GM23248 (cell line): ENCODE results near the gene BLMH. TPM values are rescaled to one million over a fixed set of nuclear protein-coding genes. Genes with fewer than 3 reads are reported as not detected.

Source experiments
- DNase-seq: peaks from one replicate; pipeline ENCODE4 v3.0.0-alpha.2; 2015
- H2AFZ ChIP-seq: fragments of 200-600 bp; sonication (generic); 2 replicates; pipeline ENCODE4 v1.6.1; 2016; ENCODE audit warnings: antibody characterized with exemption
- H3F3A ChIP-seq: fragments of 200-600 bp; sonication (generic); 2 replicates; pipeline ENCODE4 v1.6.1; 2016; ENCODE audit warnings: mild to moderate bottlenecking, antibody characterized with exemption, mixed run types; ENCODE audit not compliant: insufficient read depth
- H3K27ac ChIP-seq: fragments of 200-600 bp; sonication (generic); 2 replicates; pipeline ENCODE4 v1.5.1; 2016; ENCODE audit warnings: mild to moderate bottlenecking
- H3K27me3 ChIP-seq: fragments of 200-600 bp; sonication (generic); replicated peaks from 2 replicates; pipeline ENCODE4 v1.6.1; 2016; ENCODE audit warnings: mild to moderate bottlenecking; ENCODE audit not compliant: insufficient read depth
- H3K36me3 ChIP-seq: fragments of 200-600 bp; sonication (generic); 2 replicates; pipeline ENCODE4 v1.6.1; 2016; ENCODE audit warnings: low read depth, mild to moderate bottlenecking
- H3K4me1 ChIP-seq: fragments of 200-600 bp; sonication (generic); 2 replicates; pipeline ENCODE4 v1.6.1; 2016; ENCODE audit warnings: mild to moderate bottlenecking; ENCODE audit not compliant: insufficient read depth
- H3K4me2 ChIP-seq: fragments of 200-600 bp; sonication (generic); one replicate; pipeline ENCODE4 v1.6.1; 2016; ENCODE audit warnings: mild to moderate bottlenecking; ENCODE audit not compliant: unreplicated experiment
- H3K4me3 ChIP-seq: fragments of 200-600 bp; sonication (generic); 2 replicates; pipeline ENCODE4 v1.5.1; 2016; ENCODE audit warnings: mild to moderate bottlenecking
- H3K79me2 ChIP-seq: fragments of 200-600 bp; sonication (generic); 2 replicates; pipeline ENCODE4 v1.6.1; 2016; ENCODE audit warnings: mild to moderate bottlenecking; ENCODE audit not compliant: insufficient read depth
- H3K9ac ChIP-seq: fragments of 200-600 bp; sonication (generic); 2 replicates; pipeline ENCODE4 v1.6.1; 2016; ENCODE audit warnings: mild to moderate bottlenecking
- H3K9me2 ChIP-seq: fragments of 200-600 bp; sonication (generic); 2 replicates; pipeline ENCODE4 v1.6.1; 2016; ENCODE audit warnings: mixed run types, mild to moderate bottlenecking, moderate library complexity; ENCODE audit not compliant: insufficient read depth
- H3K9me3 ChIP-seq: fragments of 200-600 bp; sonication (generic); one replicate; pipeline ENCODE4 v1.6.1; 2017; ENCODE audit warnings: low read depth
- H4K20me1 ChIP-seq: fragments of 200-600 bp; sonication (generic); 2 replicates; pipeline ENCODE4 v1.6.0; 2016; ENCODE audit not compliant: insufficient read depth
- EZH2 ChIP-seq: fragments of 200-600 bp; sonication (generic); IDR thresholded peaks from 2 replicates; pipeline ENCODE4 v1.6.1; 2018; ENCODE audit warnings: antibody characterized with exemption, mild to moderate bottlenecking; ENCODE audit not compliant: insufficient read depth, poor library complexity, severe bottlenecking
- EZH2phosphoT487 ChIP-seq: fragments of 200-600 bp; sonication (generic); IDR thresholded peaks from 2 replicates; pipeline ENCODE4 v1.6.1; 2018; ENCODE audit warnings: antibody characterized with exemption, moderate library complexity, mild to moderate bottlenecking, low read depth; ENCODE audit not compliant: insufficient read depth
- WGBS, 2 experiments: methylation state at CpG; one replicate each; pipeline ENCODE4 v1.1.6; 2015 to 2017; ENCODE audit warnings: low lambda C conversion rate in 2 of 2, low coverage in 1 of 2; ENCODE audit errors: missing lambda C conversion rate in 2 of 2; 5-methylcytosine and 5-hydroxymethylcytosine counted together
- in situ Hi-C: fragments of 300-500 bp; cut with MboI; formaldehyde crosslinking; loops from 2 replicates; pipeline ENCODE4 v1.15.0; 2020
- polyA plus RNA-seq: library from polyadenylated mRNA; unstranded; fragments of >200 nt; fragmentation: Nextera tagmentation; extraction: Ambion mirVana; gene quantifications from 2 replicates; pipeline ENCODE4 v1.2.1, GENCODE V29; 2016
- total RNA-seq: library from RNA; depleted of rRNA; stranded (reverse); fragments of >200 nt; shearing (Covaris generic); gene quantifications from 2 replicates; pipeline ENCODE4 v1.2.3, GENCODE V29; 2014

Gene BLMH
- total and polyA plus RNA-seq, 2 experiments from 2014 or later = 17.3 to 22.4 TPM

DNA sequence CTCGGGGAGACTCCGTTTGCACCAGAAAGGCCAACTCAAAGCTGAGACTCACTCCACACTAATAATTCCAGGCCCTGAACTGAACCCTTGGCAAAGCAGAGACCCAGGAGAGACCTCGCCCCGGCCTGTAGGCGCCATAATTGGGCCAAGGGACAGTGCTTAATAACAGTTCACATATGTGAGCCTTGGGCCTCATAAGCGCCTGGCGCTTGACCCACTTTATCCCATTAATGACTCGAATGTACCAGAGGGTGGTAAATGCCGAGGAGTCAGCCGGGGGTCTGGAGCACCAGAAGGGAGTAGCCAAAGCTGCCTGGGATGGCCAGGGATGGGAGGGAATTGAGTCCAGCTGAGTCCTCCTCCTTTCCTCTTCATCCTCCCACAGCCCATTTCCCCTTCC lies 80.8 kb downstream of the BLMH start:
- no peaks in the 10 kb centered on the region for H3K4me1 ChIP-seq
- H3K9me3 ChIP-seq = no peaks in the 10 kb centered on the region
- no peak overlapping the region for H2AFZ ChIP-seq
- H3K36me3 ChIP-seq = no peaks in the 10 kb centered on the region
- no peak overlapping the region for H3K4me2 ChIP-seq
- no peaks in the 10 kb centered on the region for H3K9me2 ChIP-seq
- H3K27me3 ChIP-seq = no peaks in the 10 kb centered on the region
- in situ Hi-C loops = no loop called here
- H3K4me3 ChIP-seq = no peak overlapping the region
- no peaks in the 10 kb centered on the region for H4K20me1 ChIP-seq
- 85 to 89% methylated on average over 10 of the region's 10 CpGs for WGBS, 2 experiments
- H3K27ac ChIP-seq = no peak overlapping the region
- no peaks in the 10 kb centered on the region for H3F3A ChIP-seq
- no peak for DNase-seq
- H3K79me2 ChIP-seq = no peaks in the 10 kb centered on the region
- no peak for TF ChIP-seq EZH2
- TF ChIP-seq EZH2phosphoT487 = no peak
- H3K9ac ChIP-seq = no peak overlapping the region

GRCh38 chr17:30210366-30210765 lies 81.4 kb downstream of the BLMH start:
- Histone ChIP-seq H3K27ac (no peak overlapping the region), H3K79me2 (no peaks in the 10 kb centered on the region), H3K36me3 (no peaks in the 10 kb centered on the region), H4K20me1 (no peaks in the 10 kb centered on the region), H3K4me1 (no peaks in the 10 kb centered on the region), H3F3A (no peaks in the 10 kb centered on the region), H3K9me2 (no peaks in the 10 kb centered on the region), H3K4me3 (no peak overlapping the region), H3K4me2 (no peak overlapping the region), H3K9me3 (no peaks in the 10 kb centered on the region), H2AFZ (no peak overlapping the region), H3K9ac (no peak overlapping the region), H3K27me3 (no peaks in the 10 kb centered on the region)
- DNase-seq = no peak
- in situ Hi-C loops = no loop called here
- TF ChIP-seq EZH2 (no peak), EZH2phosphoT487 (no peak)
- WGBS, 2 experiments = 88 to 90% methylated on average over 11 of the region's 11 CpGs

- no peak overlapping the region for H3K9ac ChIP-seq
- no peaks in the 10 kb centered on the region for H4K20me1 ChIP-seq
- H3K79me2 ChIP-seq = no peaks in the 10 kb centered on the region
- no peaks in the 10 kb centered on the region for H3K9me3 ChIP-seq
- H3F3A ChIP-seq = no peaks in the 10 kb centered on the region
- in situ Hi-C loops = no loop called here
- no peaks in the 10 kb centered on the region for H3K27me3 ChIP-seq
- H3K4me3 ChIP-seq = no peak overlapping the region
- DNase-seq = no peak
- TF ChIP-seq EZH2 (no peak), EZH2phosphoT487 (no peak)
- H2AFZ ChIP-seq = no peak overlapping the region
- no peak overlapping the region for H3K4me2 ChIP-seq
- no peaks in the 10 kb centered on the region for H3K4me1 ChIP-seq
- no peak overlapping the region for H3K27ac ChIP-seq
- WGBS, 2 experiments = 91 to 93% methylated on average over 7 of the region's 7 CpGs
- no peaks in the 10 kb centered on the region for H3K9me2 ChIP-seq
- no peaks in the 10 kb centered on the region for H3K36me3 ChIP-seq
Measured at GRCh38 chr17:30209930-30210329, 81.8 kb downstream of the BLMH start.

DNA sequence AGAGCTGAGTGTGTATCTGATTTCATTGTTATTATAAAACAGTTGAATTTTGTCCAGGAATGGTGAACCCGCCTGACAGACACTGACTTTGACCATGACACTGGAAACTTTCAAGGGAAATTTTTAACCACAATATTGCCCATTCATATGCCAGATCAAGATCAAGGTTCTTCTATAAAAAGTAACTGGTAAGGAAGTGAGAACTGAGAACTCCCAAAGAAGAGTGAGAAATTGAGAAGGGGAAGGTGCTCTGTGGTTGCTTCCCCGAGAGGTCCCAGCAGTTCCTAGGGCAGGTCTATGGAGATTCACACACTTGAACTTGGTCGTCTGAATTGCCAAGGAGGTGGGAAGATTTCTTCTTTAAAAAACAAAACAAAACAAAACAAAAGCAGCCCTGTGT lies 83.5 kb downstream of the BLMH start:
- no peaks in the 10 kb centered on the region for H3K9me2 ChIP-seq
- WGBS, 2 experiments = 61 to 62% methylated on average over 3 of the region's 3 CpGs
- no peak overlapping the region for H2AFZ ChIP-seq

GRCh38 chr17:30207655-30208054 lies 84.1 kb downstream of the BLMH start:
- Histone ChIP-seq H3F3A (no peaks in the 10 kb centered on the region), H3K27me3 (no peaks in the 10 kb centered on the region), H3K4me1 (no peaks in the 10 kb centered on the region), H4K20me1 (no peaks in the 10 kb centered on the region), H3K9ac (no peak overlapping the region), H3K4me2 (no peak overlapping the region), H3K36me3 (no peaks in the 10 kb centered on the region), H3K27ac (no peak overlapping the region), H3K4me3 (no peak overlapping the region), H3K79me2 (no peaks in the 10 kb centered on the region), H2AFZ (no peak overlapping the region), H3K9me3 (no peaks in the 10 kb centered on the region), H3K9me2 (no peaks in the 10 kb centered on the region)
- in situ Hi-C loops = no loop called here
- no peak for DNase-seq
- WGBS, 2 experiments = 83 to 87% methylated on average over 9 of the region's 9 CpGs
- TF ChIP-seq EZH2phosphoT487 = no peak
- no peak for TF ChIP-seq EZH2

More for the DNA sequence above, 83.5 kb downstream of the BLMH start:
- H3K9me3 ChIP-seq = no peaks in the 10 kb centered on the region
- H3K27me3 ChIP-seq = no peaks in the 10 kb centered on the region
- no peaks in the 10 kb centered on the region for H3F3A ChIP-seq
- TF ChIP-seq EZH2phosphoT487 = no peak
- no peak for TF ChIP-seq EZH2
- H3K4me1 ChIP-seq = no peaks in the 10 kb centered on the region
- in situ Hi-C loops = no loop called here
- no peaks in the 10 kb centered on the region for H3K79me2 ChIP-seq
- no peak overlapping the region for H3K4me3 ChIP-seq
- no peak for DNase-seq
- no peaks in the 10 kb centered on the region for H4K20me1 ChIP-seq
- H3K9ac ChIP-seq = no peak overlapping the region
- H3K27ac ChIP-seq = no peak overlapping the region
- no peak overlapping the region for H3K4me2 ChIP-seq
- H3K36me3 ChIP-seq = no peaks in the 10 kb centered on the region
